PFSK-1 (cell line): Measurements from ENCODE around the gene RTEL1.
A peak's percentile ranks its signal among the peaks of the same experiment; 100 is the strongest.

Source experiments
- FOXP2 ChIP-seq: optimal IDR thresholded peaks from 2 replicates; pipeline ENCODE3; 2011; ENCODE audit warnings: borderline replicate concordance, control low read depth, inconsistent platforms; ENCODE audit not compliant: insufficient read depth; ENCODE audit errors: extremely low read length, extremely low read depth
- POLR2AphosphoS5 ChIP-seq: IDR thresholded peaks from 2 replicates; pipeline ENCODE4 v1.6.1; 2012; ENCODE audit warnings: low read depth, mild to moderate bottlenecking, control low read depth, low read length, moderate library complexity
- SIN3A ChIP-seq: IDR thresholded peaks from 2 replicates; pipeline ENCODE4 v1.6.1; 2012; ENCODE audit warnings: mild to moderate bottlenecking, low read length, moderate library complexity, borderline replicate concordance; ENCODE audit not compliant: insufficient read depth
- TAF1 ChIP-seq: IDR thresholded peaks from 2 replicates; pipeline ENCODE4 v1.6.1; 2012; ENCODE audit warnings: low read length, control low read depth, borderline replicate concordance; ENCODE audit not compliant: insufficient read depth
- TF ChIP-seq, protein P1 (sequence below), 2 experiments: IDR thresholded peaks; 2 replicates each; pipeline versions ENCODE4 v1.6.1 to v1.8.0; 2011 to 2012; ENCODE audit warnings: low read depth in 2 of 2, low read length in 2 of 2, control low read depth in 1 of 2, inconsistent platforms in 1 of 2, mild to moderate bottlenecking in 1 of 2, moderate library complexity in 1 of 2; ENCODE audit not compliant: insufficient read depth in 1 of 2

The RTEL1 gene

DNA sequence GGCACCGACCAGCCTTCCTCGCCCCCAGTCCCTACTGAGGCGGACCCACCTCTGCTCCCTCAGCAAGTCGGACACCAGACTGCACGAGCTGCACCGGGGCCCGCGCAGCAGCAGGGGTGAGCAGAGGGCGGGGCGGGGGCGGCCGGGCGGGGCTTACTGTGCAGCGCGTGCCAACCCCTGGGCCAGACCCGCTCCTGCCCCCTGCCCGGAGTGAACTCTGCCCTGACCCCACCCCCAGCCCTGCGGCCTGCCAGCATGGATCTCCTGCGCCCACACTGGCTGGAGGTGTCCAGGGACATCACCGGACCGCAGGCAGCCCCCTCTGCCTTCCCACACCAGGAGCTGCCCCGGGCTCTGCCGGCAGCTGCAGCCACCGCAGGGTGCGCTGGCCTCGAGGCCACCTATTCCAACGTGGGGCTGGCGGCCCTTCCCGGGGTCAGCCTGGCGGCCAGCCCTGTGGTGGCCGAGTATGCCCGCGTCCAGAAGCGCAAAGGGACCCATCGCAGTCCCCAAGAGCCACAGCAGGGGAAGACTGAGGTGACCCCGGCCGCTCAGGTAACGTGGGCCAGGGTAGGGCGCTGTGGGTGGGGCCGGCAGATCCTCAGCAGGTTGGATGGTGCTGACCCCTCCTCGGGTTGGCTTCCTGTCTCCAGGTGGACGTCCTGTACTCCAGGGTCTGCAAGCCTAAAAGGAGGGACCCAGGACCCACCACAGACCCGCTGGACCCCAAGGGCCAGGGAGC is 80.0 kb downstream of the RTEL1 start:
- TF ChIP-seq SIN3A (no peak), FOXP2 (no peak), TAF1 (no peak), POLR2AphosphoS5 (no peak)
- TF ChIP-seq, protein P1, sequence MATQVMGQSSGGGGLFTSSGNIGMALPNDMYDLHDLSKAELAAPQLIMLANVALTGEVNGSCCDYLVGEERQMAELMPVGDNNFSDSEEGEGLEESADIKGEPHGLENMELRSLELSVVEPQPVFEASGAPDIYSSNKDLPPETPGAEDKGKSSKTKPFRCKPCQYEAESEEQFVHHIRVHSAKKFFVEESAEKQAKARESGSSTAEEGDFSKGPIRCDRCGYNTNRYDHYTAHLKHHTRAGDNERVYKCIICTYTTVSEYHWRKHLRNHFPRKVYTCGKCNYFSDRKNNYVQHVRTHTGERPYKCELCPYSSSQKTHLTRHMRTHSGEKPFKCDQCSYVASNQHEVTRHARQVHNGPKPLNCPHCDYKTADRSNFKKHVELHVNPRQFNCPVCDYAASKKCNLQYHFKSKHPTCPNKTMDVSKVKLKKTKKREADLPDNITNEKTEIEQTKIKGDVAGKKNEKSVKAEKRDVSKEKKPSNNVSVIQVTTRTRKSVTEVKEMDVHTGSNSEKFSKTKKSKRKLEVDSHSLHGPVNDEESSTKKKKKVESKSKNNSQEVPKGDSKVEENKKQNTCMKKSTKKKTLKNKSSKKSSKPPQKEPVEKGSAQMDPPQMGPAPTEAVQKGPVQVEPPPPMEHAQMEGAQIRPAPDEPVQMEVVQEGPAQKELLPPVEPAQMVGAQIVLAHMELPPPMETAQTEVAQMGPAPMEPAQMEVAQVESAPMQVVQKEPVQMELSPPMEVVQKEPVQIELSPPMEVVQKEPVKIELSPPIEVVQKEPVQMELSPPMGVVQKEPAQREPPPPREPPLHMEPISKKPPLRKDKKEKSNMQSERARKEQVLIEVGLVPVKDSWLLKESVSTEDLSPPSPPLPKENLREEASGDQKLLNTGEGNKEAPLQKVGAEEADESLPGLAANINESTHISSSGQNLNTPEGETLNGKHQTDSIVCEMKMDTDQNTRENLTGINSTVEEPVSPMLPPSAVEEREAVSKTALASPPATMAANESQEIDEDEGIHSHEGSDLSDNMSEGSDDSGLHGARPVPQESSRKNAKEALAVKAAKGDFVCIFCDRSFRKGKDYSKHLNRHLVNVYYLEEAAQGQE (IDR thresholded peaks at IDR 0.05; ENCODE audit: insufficient read depth in 1 of 2, low read depth in 2 of 2, low read length in 2 of 2) = no peak

GRCh38 chr20:63738687-63739129 is 80.6 kb downstream of the RTEL1 start:
- TF ChIP-seq TAF1 (no peak), FOXP2 (no peak)
- TF ChIP-seq, protein P1 (IDR thresholded peaks at IDR 0.05; ENCODE audit: insufficient read depth in 1 of 2, low read depth in 2 of 2, low read length in 2 of 2) = no peak

- TF ChIP-seq, protein P1 (IDR thresholded peaks at IDR 0.05; ENCODE audit: insufficient read depth in 1 of 2, low read depth in 2 of 2, low read length in 2 of 2) = no peak
- TF ChIP-seq SIN3A (no peak), POLR2AphosphoS5 (0 out of 2 replicates have a peak, but pooled peaks have one; percentile 19), TAF1 (no peak), FOXP2 (peak; percentile 15)
These were observed 81.3 kb downstream of the RTEL1 start, which contains the start of gene SLC2A4RG for GRCh38 chr20:63739130-63740069. Gene SLC2A4RG (plus strand): TSS chr20:63739776. CDS start chr20:63739913, 137 bp downstream.

DNA sequence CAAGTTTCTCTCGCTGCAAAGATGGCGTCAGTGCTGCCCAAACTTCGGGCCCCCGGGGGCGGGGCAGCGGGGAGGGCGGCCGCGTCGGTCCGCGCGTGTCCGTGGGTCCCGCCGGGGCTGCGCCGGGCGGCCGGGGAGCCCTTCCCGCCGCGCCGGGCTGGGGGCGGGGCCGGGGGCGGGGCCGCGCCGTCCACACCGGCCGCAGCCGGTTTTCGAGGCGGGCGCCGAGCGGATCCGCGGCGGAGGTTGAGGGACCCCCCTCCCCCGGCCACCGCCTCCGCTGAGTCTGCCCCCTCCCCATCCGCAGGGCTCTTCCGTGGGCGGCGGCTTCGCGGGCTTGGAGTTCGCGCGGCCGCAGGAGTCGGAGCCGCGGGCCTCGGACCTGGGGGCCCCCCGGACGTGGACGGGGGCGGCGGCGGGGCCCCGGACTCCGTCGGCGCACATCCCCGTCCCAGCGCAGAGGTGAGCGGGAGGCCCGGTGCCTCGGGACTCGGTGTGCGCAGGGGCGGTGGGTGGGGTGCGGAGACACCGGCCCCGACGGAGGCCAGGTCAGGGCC is 82.0 kb downstream of the RTEL1 start:
- TF ChIP-seq, protein P1 (IDR thresholded peaks at IDR 0.05; ENCODE audit: insufficient read depth in 1 of 2, low read depth in 2 of 2, low read length in 2 of 2) = no peak
- TF ChIP-seq SIN3A (no peak), FOXP2 (no peak), TAF1 (no peak), POLR2AphosphoS5 (no peak)
